GM19238 (cell line): ENCODE results near the gene CRISPLD2.

Experiments
- DNase-seq: peaks from one replicate; pipeline ENCODE4 v3.0.0; 2011; ENCODE audit warnings: low spot score; ENCODE audit not compliant: insufficient read length

The CRISPLD2 gene

DNA sequence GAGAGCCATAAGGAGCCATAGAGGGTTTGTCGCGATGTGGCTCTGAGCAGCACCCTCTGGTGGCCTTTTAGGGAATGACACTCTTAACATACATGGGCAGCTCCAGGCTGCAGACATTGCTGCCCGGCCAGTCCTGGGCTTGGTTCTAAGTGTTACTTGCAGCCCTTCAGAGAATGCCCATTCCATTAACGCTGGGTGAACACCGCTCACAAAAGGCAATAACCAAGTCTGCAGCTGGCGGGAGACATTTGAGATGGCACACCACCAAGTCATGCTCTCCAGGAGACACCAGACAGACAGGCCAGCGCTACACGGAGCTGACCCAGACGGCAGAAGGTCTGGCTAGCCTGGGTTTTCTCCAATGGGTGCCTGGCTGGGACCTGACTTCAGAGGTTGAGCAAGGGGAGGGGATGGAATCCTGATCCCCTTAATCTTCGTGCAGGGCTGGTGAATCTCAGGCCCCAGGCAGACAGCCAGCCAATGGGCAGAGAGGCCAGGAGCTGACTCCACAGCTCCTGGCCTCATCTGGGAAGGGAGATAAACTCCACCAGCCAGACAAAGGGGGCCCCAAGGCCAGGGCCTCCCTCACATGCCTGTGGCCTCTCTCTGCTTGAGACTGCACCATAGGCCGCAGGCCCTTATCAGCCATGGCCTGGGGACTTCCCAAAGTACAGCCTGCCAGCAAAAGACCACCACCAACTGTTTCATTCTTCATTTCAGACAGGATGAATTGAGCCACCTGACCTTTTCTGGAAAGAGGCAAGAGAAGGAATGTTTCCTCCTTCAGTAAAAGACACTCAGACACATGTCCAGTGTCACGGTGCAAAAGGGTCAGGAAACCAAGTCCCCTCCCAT is 132.8 kb downstream of the CRISPLD2 start:
- DNase-seq = peak; percentile 68

DNA sequence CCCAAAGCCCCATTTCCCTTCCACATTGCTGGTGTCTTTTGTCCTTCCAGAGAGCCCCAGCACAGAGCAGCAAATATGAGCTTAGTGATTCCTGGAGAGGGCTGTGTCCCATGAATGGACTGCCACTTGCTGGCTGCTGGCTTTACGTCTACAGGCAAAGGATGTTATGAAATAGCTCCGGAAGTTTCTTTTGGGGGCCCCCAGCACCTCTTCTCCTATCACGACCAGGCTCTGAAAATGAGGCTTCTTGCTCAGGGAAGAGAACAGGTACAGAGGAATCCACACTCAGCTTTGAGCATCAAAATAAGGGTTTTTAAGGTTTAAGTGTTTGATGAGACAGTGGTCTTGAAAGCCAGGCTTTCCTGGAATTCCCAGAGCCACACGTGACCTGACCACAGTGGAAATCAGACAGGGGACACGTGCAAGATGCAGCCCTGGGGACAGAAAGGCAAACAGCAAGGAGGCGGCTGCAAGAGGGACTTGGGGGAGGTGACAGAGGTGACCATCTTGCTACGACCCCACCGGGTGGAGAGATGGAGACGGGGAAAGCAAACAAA is 133.5 kb downstream of the CRISPLD2 start:
- no peak for DNase-seq

DNA sequence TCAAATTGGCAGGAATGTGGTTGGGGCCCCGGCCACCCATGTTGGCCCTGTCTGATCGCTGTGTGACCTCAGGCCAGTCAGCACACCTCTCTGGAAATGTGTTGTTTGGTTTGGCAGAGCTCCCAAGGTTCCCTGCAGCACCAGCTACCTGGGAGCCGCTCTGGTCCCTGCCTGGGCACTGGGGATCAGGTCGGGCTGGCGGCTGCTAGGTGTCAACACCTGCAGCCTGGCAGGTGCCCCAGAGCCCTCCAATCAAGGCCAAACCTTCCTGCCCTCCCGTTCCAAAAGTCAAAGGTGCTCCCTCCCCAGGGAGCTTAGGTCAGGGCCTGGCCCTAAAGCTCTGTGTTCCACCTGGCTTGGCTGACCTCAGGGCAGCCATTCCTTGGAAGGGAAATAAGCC is 135.6 kb downstream of the CRISPLD2 start:
- DNase-seq = no peak

DNA sequence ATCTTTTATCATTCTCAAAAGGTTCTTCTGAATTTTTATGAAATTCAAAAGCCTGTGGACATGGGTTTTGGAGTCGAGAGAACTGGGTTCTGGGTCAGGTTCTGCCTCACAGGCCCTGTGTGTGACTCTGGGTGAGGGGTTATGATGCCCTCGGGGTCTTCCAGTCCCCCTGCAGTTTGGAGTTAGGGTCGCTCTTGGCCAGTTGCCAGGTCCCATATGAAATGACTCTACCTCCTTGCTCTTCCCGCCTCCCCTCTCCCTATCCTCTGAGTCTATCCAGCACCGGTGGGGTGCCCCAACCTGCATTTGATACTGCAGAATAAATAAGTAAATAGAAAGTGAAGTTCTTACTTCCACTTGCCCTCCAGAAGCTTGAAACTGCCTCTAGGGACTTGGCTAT is 137.4 kb downstream of the CRISPLD2 start:
- no peak for DNase-seq

DNA sequence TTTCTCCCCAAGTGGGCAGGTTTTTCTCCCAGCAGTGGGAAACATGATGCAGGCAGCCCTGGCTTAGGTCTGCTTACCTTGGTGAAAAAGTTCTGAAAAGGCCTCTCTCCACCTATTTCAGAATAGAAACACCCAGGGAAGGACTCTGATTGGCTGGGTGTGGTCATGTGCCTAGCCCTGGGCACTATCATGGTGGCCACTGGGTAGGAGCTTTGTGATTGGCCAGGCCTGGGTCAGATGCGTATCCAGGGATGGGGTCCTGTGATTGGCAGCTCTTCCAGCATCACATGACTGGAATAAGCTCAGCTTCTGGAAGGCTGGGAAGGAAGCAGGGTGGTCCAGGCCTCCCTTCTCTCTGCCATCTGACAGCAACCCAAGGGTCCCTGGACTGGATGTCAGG is 138.0 kb downstream of the CRISPLD2 start:
- no peak for DNase-seq
